ENCODE results near the gene TMTC1. TPM values are rescaled to one million over a fixed set of nuclear protein-coding genes. Genes with fewer than 3 reads are reported as not detected.

Gene TMTC1
- total and polyA plus RNA-seq, 2 donors (not counting 1 experiment from before 2014, with no cell fraction given), result 62.2 to 222 TPM

DNA sequence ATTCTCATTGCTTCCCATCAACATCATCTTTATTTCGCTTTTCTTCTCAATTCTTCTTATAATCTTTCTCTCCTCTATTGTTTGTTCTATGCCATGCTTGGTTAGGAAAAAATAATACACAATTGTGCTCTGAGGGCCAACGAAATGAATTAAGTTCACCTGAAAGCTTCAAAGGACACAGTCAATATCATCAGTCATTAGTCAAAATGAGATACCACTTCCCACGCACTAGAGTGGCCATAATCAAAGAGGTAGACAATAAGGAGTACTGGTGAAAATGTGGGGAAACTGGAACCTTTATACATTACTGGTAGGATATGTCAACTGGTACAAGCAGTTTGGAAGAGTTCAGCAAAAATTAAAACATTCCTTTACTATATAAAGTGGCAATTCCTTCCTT lies 91.5 kb downstream of the TMTC1 start:
- DNase-seq (ENCODE audit: low read depth in 2 of 2), result no peak
- TF ChIP-seq EZH2 (IDR thresholded peaks at IDR 0.05; ENCODE audit: low read length, missing control alignments), result no peak
- TF ChIP-seq CTCF (conservative IDR thresholded peaks at IDR 0.05 in 1 of 2, IDR thresholded peaks at IDR 0.05 in 1 of 2; ENCODE audit: low read depth in 1 of 2, low read length in 2 of 2), result no peak
- Histone ChIP-seq H3K27ac (ENCODE audit: insufficient read depth, low read length) (no peak overlapping the region), H3K9me3 (ENCODE audit: control insufficient read depth, insufficient read depth, low read depth, low read length) (no peaks in the 10 kb centered on the region), H2AFZ (ENCODE audit: low read length) (no peak overlapping the region), H3K4me3 (replicated peaks in 1 of 4; ENCODE audit: control extremely low read depth in 1 of 4, insufficient read depth in 1 of 4, low read depth in 3 of 4, low read length in 4 of 4) (no peak overlapping the region), H3K9ac (ENCODE audit: insufficient read depth, low read length) (no peak overlapping the region), H3K36me3 (ENCODE audit: control insufficient read depth, insufficient read depth, low read length) (no peaks in the 10 kb centered on the region), H3K4me1 (ENCODE audit: control insufficient read depth, extremely low read depth, insufficient read depth, low read length) (no peaks in the 10 kb centered on the region), H3K27me3 (ENCODE audit: control insufficient read depth, insufficient read depth, low read length) (no peaks in the 10 kb centered on the region), H3K4me2 (ENCODE audit: extremely low read depth, insufficient read depth, low read length) (no peak overlapping the region), H3K79me2 (ENCODE audit: control insufficient read depth, insufficient read depth, low read length) (no peaks in the 10 kb centered on the region), H4K20me1 (ENCODE audit: control insufficient read depth, extremely low read depth, insufficient read depth, low read length) (no peaks in the 10 kb centered on the region)

GRCh38 chr12:29691161-29691854 lies 92.4 kb downstream of the TMTC1 start:
- no peaks in the 10 kb centered on the region for H3K79me2 ChIP-seq (ENCODE audit: control insufficient read depth, insufficient read depth, low read length)
- no peaks in the 10 kb centered on the region for H3K9me3 ChIP-seq (ENCODE audit: control insufficient read depth, insufficient read depth, low read depth, low read length)
- no peak for TF ChIP-seq EZH2 (IDR thresholded peaks at IDR 0.05; ENCODE audit: low read length, missing control alignments)
- no peak for TF ChIP-seq CTCF (conservative IDR thresholded peaks at IDR 0.05 in 1 of 2, IDR thresholded peaks at IDR 0.05 in 1 of 2; ENCODE audit: low read depth in 1 of 2, low read length in 2 of 2)

GRCh38 chr12:29690728-29691127 lies 93.0 kb downstream of the TMTC1 start:
- Histone ChIP-seq H3K9ac (ENCODE audit: insufficient read depth, low read length) (no peak overlapping the region), H3K4me1 (ENCODE audit: control insufficient read depth, extremely low read depth, insufficient read depth, low read length) (no peaks in the 10 kb centered on the region), H3K27ac (ENCODE audit: insufficient read depth, low read length) (no peak overlapping the region), H3K27me3 (ENCODE audit: control insufficient read depth, insufficient read depth, low read length) (no peaks in the 10 kb centered on the region), H3K4me2 (ENCODE audit: extremely low read depth, insufficient read depth, low read length) (no peak overlapping the region), H3K4me3 (replicated peaks in 1 of 4; ENCODE audit: control extremely low read depth in 1 of 4, insufficient read depth in 1 of 4, low read depth in 3 of 4, low read length in 4 of 4) (no peak overlapping the region), H3K79me2 (ENCODE audit: control insufficient read depth, insufficient read depth, low read length) (no peaks in the 10 kb centered on the region), H2AFZ (ENCODE audit: low read length) (no peak overlapping the region), H4K20me1 (ENCODE audit: control insufficient read depth, extremely low read depth, insufficient read depth, low read length) (no peaks in the 10 kb centered on the region), H3K9me3 (ENCODE audit: control insufficient read depth, insufficient read depth, low read depth, low read length) (no peaks in the 10 kb centered on the region), H3K36me3 (ENCODE audit: control insufficient read depth, insufficient read depth, low read length) (no peaks in the 10 kb centered on the region)
- no peak for TF ChIP-seq CTCF (conservative IDR thresholded peaks at IDR 0.05 in 1 of 2, IDR thresholded peaks at IDR 0.05 in 1 of 2; ENCODE audit: low read depth in 1 of 2, low read length in 2 of 2)
- TF ChIP-seq EZH2 (IDR thresholded peaks at IDR 0.05; ENCODE audit: low read length, missing control alignments), result no peak
- no peak for DNase-seq (ENCODE audit: low read depth in 2 of 2)

More at GRCh38 chr12:29691161-29691854, 92.4 kb downstream of the TMTC1 start:
- H4K20me1 ChIP-seq (ENCODE audit: control insufficient read depth, extremely low read depth, insufficient read depth, low read length), result no peaks in the 10 kb centered on the region
- H3K27me3 ChIP-seq (ENCODE audit: control insufficient read depth, insufficient read depth, low read length), result no peaks in the 10 kb centered on the region
- H2AFZ ChIP-seq (ENCODE audit: low read length), result no peak overlapping the region
- no peak overlapping the region for H3K4me2 ChIP-seq (ENCODE audit: extremely low read depth, insufficient read depth, low read length)
- no peak overlapping the region for H3K4me3 ChIP-seq (replicated peaks in 1 of 4; ENCODE audit: control extremely low read depth in 1 of 4, insufficient read depth in 1 of 4, low read depth in 3 of 4, low read length in 4 of 4)
- no peak overlapping the region for H3K9ac ChIP-seq (ENCODE audit: insufficient read depth, low read length)
- H3K4me1 ChIP-seq (ENCODE audit: control insufficient read depth, extremely low read depth, insufficient read depth, low read length), result no peaks in the 10 kb centered on the region
- DNase-seq (ENCODE audit: low read depth in 2 of 2), result no peak
- H3K27ac ChIP-seq (ENCODE audit: insufficient read depth, low read length), result no peak overlapping the region
- H3K36me3 ChIP-seq (ENCODE audit: control insufficient read depth, insufficient read depth, low read length), result no peaks in the 10 kb centered on the region
